GM21825 (cell line): Measurements from ENCODE around the gene USP50.
A peak's percentile ranks its signal among the peaks of the same experiment; 100 is the strongest.
"Not testable (repeated sequence)": the region's sequence is repeated elsewhere in the genome, so short reads cannot be mapped to it uniquely, and the experiment has no call there.

Source experiments
- ATAC-seq: cut with Tn5 transposase; IDR thresholded peaks from one replicate; pipeline ENCODE4 v1.9.1; 2021; ENCODE audit warnings: mild to moderate bottlenecking, moderate library complexity; ENCODE audit not compliant: unreplicated experiment

Gene USP50

DNA sequence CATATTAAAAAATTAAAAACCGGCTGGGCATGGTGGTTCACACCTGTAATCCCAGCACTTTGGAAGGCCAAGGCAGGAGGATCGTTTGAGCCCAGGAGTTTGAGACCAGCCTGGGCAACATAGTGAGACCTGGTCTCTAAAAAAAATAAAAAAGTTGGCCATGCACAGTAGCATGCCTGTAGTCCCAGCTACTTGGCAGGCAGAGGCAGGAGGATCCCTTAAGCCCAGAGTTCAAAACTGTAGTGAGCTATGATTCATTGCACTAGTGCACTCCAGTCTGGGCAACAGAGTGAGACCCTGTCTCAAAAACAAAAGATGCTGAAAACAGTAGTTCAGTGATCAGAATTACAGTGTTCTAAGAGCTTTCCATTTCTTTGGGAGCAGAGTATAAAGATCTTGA lies 40.8 kb downstream of the USP50 start:
- ATAC-seq: not testable (repeated sequence)

GRCh38 chr15:50503144-50503543 lies 43.3 kb downstream of the USP50 start:
- no peak for ATAC-seq

DNA sequence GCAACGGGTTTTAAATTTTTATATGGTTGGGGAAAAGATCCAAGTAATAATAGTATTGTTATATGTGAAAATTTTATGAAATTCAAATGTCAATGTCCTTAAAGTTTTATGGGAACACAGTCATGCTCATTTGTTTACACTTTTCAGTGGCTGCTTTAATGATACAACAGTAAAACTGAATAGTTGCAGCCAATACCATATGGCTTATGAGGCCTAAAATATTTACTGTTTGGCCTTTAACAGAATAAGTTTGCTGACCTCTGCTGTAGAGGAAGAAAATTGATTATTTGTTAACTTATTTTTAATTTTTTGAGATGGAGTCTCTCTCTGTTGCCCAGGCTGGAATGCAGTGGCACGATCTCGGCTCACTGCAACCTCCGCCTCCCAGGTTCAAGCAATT lies 44.7 kb downstream of the USP50 start:
- no peak for ATAC-seq

DNA sequence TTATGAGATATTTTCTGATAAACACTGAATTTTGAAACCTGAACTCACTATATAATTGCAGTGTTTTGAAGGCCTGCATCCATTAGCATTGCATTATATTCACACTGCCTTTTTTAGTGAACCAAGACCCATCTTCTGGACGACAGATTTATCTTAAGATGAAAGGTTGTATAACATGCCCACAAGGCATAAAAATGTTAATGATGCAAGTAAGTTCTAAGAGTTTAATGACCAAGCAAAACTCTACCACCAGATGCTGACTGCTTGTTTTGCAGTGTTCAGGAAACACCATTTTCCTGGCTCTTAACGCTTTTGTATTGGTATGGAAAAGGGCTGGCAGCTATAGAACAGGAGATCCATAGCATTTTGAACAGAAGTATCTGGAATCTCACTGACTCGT lies 46.1 kb downstream of the USP50 start:
- ATAC-seq: no peak

- ATAC-seq: no peak
Observed at GRCh38 chr15:50496692-50497091, 49.8 kb downstream of the USP50 start.

DNA sequence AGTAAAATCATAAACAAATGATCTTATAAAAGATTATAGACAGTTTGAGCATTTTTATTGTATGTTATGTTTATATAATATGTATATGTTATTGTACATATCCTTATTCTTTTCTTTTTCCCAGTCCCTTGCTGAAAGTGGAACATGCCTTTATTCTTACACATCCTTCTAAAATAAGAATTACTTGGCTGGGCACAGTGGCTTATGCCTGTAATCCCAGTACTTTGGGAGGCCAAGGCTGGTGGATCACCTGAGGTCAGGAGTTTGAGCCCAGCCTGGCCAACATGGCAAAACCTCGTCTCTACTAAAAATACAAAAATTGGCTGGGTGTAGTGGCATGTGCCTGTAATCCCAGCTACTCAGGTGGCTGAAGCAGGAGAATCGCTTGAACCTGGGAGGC lies 51.9 kb downstream of the USP50 start:
- not testable (repeated sequence) for ATAC-seq

- ATAC-seq: no peak
Observed at GRCh38 chr15:50493625-50494024, 52.8 kb downstream of the USP50 start.

DNA sequence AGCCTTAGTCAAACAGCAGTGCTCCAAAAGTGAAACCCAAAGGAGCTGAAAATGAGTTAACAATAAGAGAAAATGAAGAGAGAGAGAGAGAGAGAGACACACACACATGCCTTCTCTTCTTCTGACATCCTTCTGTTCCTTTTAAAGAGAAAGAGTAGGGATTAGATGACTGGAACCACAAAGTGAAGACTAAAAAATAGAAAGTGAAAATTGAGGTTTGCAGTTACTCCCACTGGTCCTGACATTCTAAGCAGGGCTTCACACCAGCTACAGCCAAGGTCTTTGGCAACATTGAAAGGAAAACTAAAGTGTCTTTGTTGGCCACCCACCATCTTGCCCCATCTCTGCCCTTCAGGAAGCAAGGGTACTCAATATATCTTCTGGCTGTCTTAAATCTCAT lies 59.2 kb downstream of the USP50 start:
- ATAC-seq: no peak

GRCh38 chr15:50485389-50485788 lies 61.1 kb downstream of the USP50 start:
- no peak for ATAC-seq

GRCh38 chr15:50484781-50485180 lies 61.7 kb downstream of the USP50 start:
- ATAC-seq: peak; percentile 83

DNA sequence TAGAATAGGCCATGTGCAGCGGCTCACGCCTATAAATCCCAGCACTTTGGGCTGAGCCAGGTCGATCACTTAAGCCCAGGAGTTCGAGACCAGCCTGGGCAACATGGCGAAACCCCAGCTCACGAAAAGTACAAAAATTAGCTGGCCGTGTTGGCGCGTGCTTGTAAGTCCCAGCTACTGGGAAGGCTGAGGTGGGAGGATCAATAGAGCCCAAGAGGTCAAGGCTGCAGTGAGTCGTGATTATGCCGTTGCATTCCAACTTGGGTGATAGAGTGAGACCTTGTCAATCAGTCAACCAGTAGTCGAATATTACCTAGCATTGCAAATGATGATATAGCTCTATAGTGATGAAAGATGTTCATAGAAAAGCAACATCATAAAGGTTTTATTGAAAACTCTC lies 70.3 kb downstream of the USP50 start:
- no peak for ATAC-seq

DNA sequence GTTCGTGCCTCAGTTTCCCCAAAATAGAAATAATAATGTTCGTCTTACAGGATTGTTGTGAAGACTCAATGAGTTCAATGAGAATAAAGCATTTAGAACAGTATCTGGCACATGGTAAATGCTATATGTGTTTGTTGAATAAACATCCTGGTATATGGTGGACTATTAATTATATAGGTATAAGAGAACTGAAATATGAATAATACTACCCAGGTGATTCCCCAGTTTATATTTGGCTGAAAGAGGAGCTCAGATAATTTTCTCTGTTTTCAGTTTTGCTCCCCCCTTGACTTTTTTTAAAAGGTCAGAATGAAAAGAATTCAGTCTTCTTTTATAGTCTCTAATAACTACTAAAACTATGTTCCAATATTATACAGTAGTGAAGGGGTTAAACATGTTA lies 75.4 kb downstream of the USP50 start:
- ATAC-seq: no peak

DNA sequence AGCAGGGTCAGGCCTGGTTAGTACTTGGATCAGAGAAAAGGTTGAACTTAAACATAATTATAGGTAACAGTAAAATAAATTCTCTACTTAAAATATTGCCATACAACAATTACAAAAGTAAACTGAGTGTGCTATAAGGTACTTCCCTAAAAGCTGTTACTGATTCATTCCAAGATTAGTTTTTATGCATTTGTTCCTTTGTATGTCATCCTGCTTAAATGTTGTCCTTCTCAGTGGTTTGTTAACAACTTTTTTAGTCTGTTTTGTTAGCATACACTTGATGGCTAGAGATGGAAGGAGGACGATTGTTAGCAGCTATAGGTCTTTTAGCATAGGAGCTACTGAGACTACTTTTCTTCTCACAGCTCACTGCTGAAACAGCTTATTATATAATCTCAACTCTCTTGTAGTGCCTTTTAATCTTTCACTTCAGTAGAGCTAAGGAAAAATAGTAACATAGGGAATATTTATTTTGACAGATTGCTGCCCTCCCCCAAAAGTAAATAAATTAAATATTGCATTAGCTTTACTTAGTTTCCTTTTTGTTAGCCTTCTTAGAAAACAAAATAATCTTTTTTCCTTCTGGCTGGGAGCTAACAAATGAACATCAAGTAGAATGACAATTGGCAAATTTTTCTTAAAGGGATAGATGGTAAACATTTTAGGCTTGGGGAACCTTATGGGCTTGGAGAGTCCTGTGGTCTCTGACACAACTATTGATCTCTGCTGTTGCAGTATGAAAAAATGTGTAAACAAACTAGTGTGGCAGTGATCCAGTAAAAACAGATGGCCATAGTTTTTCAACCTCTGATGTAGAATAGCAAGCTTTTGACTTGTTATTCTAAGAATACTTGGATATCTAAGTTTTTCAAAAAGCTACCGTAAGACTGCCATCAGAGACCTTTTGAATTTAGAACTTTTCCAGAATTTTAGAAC lies 82.8 kb downstream of the USP50 start:
- no peak for ATAC-seq

DNA sequence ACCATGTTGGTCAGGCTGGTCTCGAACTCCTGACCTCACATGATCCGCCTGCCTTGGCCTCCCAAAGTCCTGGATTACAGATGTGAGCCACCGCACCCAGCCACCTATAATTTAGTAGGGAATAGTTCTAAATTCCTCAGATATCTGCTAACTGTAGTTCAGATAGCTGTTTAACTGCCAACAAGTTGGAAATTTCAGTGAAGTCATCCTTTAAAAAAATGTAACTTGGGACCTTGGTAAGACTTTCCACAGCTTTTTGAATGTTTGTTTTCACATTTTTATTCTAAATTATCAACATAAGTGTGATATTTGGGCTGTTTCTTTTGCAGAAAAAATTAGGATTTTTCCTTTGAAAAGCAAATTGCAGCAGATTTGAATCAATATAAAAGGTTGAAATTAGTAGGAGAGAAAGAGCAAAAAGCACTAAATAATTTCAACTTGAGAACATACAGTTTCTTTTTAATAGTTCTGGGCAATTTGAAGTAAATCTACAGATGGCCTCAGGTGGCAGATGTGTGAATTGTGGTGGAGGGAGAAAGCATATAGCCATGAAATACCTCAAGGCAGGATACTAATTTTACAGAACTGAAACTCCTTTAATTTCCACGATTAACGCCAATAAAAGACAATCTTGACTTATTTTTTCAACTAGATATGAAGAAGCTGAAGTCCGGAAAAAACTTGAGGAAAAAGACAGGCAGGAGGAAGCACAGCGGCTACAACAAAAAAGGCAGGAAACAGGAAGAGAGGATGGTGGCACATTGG lies 87.9 kb downstream of the USP50 start:
- no peak for ATAC-seq

- no peak for ATAC-seq
Observed at GRCh38 chr15:50452927-50453326, 93.5 kb downstream of the USP50 start.
